ENCODE results near the gene NTF3.
A peak's percentile ranks its signal among the peaks of the same experiment; 100 is the strongest.
"Not testable (repeated sequence)": the region's sequence is repeated elsewhere in the genome, so short reads cannot be mapped to it uniquely, and the experiment has no call there.

Gene NTF3

GRCh38 chr12:5535541-5535940 lies 103.6 kb downstream of the NTF3 start:
- Histone ChIP-seq H3K4me1 (ENCODE audit: control insufficient read depth in 1 of 2, insufficient read depth in 2 of 2, low read length in 2 of 2) (peaks cover 0 to 2% of the 10 kb centered on the region in 2 experiments), H2BK5ac (ENCODE audit: low read depth, low read length, poor library complexity) (no peak overlapping the region), H3K79me2 (ENCODE audit: control insufficient read depth, insufficient read depth, low read length, poor library complexity) (no peaks in the 10 kb centered on the region), H3K23ac (ENCODE audit: low read length) (no peak overlapping the region), H4K8ac (ENCODE audit: low read depth, low read length) (no peak overlapping the region), H3K4me3 (ENCODE audit: low read depth, low read length) (no peak overlapping the region), H2AK5ac (ENCODE audit: low read length) (no peak overlapping the region), H4K12ac (ENCODE audit: low read depth, low read length) (no peak overlapping the region), H2AFZ (ENCODE audit: insufficient read depth, low read length, poor library complexity) (no peak overlapping the region), H3K4me2 (ENCODE audit: low read length) (no peak overlapping the region), H4K91ac (ENCODE audit: low read depth, low read length) (no peak overlapping the region), H3K27ac (ENCODE audit: low read depth, low read length) (no peak overlapping the region), H3K36me3 (ENCODE audit: control insufficient read depth in 1 of 2, insufficient read depth in 2 of 2, low read length in 2 of 2) (no peaks in the 10 kb centered on the region), H2BK120ac (ENCODE audit: insufficient read depth, low read length, poor library complexity) (no peak overlapping the region), H3K18ac (ENCODE audit: low read length) (no peak overlapping the region), H3K9ac (ENCODE audit: low read length) (no peak overlapping the region), H3K14ac (ENCODE audit: low read length) (no peak overlapping the region), H3K9me3 (ENCODE audit: insufficient read depth, low read depth, low read length) (no peaks in the 10 kb centered on the region), H3K79me1 (ENCODE audit: low read length) (no peaks in the 10 kb centered on the region), H3K4ac (ENCODE audit: low read depth, low read length) (no peak overlapping the region), H2BK12ac (ENCODE audit: low read length) (no peak overlapping the region), H3K27me3 (ENCODE audit: insufficient read depth, low read length) (no peaks in the 10 kb centered on the region)
- DNase-seq, result peak in 1 of 2 donors; percentile 35
- no CpG with 5 or more reads among the region's 3 CpGs for WGBS (ENCODE audit: extremely low coverage, insufficient coverage, insufficient read length)

DNA sequence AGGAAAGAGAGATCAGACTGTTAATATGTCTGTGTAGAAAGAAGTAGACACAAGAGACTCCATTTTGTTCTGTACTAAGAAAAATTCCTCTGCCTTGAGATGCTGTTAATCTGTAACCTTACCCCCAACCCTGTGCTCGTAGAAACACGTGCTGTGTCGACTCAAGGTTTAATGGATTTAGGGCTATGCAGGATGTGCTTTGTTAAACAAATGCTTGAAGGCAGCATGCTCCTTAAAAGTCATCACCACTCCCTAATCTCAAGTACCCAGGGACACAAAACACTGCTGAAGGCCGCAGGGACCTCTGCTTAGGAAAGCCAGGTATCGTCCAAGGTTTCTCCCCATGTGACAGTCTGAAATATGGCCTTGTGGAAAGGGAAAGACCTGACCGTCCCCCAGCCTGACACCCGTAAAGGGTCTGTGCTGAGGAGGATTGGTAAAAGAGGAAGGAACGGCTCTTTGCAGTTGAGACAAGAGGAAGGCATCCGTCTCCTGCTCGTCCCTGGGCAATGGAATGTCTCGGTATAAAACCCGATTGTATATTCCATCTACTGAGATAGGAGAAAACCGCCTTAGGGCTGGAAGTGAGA lies 105.2 kb downstream of the NTF3 start:
- WGBS (ENCODE audit: extremely low coverage, insufficient coverage, insufficient read length), result no CpG with 5 or more reads among the region's 13 CpGs
- not testable (repeated sequence) for H3K79me1 ChIP-seq (ENCODE audit: low read length); H3K9ac ChIP-seq (ENCODE audit: low read length); H3K36me3 ChIP-seq (ENCODE audit: control insufficient read depth in 1 of 2, insufficient read depth in 2 of 2, low read length in 2 of 2); H3K14ac ChIP-seq (ENCODE audit: low read length); H3K79me2 ChIP-seq (ENCODE audit: control insufficient read depth, insufficient read depth, low read length, poor library complexity); H3K9me3 ChIP-seq (ENCODE audit: insufficient read depth, low read depth, low read length); H3K4me1 ChIP-seq (ENCODE audit: control insufficient read depth in 1 of 2, insufficient read depth in 2 of 2, low read length in 2 of 2); H4K91ac ChIP-seq (ENCODE audit: low read depth, low read length); H3K18ac ChIP-seq (ENCODE audit: low read length); H2AFZ ChIP-seq (ENCODE audit: insufficient read depth, low read length, poor library complexity); H3K23ac ChIP-seq (ENCODE audit: low read length); H3K4me2 ChIP-seq (ENCODE audit: low read length); H3K27ac ChIP-seq (ENCODE audit: low read depth, low read length); H2BK5ac ChIP-seq (ENCODE audit: low read depth, low read length, poor library complexity); H4K8ac ChIP-seq (ENCODE audit: low read depth, low read length); H4K12ac ChIP-seq (ENCODE audit: low read depth, low read length); H3K27me3 ChIP-seq (ENCODE audit: insufficient read depth, low read length); H3K4me3 ChIP-seq (ENCODE audit: low read depth, low read length); H2BK12ac ChIP-seq (ENCODE audit: low read length); H3K4ac ChIP-seq (ENCODE audit: low read depth, low read length); H2BK120ac ChIP-seq (ENCODE audit: insufficient read depth, low read length, poor library complexity); H2AK5ac ChIP-seq (ENCODE audit: low read length)
- peak in 1 of 2 donors; percentile 13 for DNase-seq

DNA sequence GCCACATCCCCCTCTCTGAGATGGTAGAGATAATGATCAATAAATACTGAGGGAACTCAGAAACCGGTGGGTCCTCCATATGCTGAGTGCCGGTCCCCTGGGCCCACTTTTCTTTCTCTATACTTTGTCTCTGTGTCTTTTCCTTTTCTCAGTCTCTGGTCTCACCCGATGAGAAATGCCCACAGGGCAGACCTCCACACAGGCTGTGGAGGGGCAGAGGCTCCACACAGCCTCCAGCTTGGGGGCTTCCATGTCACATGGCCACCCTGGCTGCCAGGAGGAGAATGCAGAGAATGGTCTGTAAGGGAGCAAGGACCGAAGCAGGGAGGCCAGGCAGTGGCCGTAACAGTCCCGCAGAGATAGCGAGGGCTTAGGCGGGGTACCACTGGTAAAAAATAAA lies 105.9 kb downstream of the NTF3 start:
- H3K4me2 ChIP-seq (ENCODE audit: low read length), result no peak overlapping the region
- no peak overlapping the region for H2AFZ ChIP-seq (ENCODE audit: insufficient read depth, low read length, poor library complexity)
- WGBS (ENCODE audit: extremely low coverage, insufficient coverage, insufficient read length), result no CpG with 5 or more reads among the region's 8 CpGs

More for the DNA sequence above, 105.9 kb downstream of the NTF3 start:
- no peaks in the 10 kb centered on the region for H3K27me3 ChIP-seq (ENCODE audit: insufficient read depth, low read length)
- H4K91ac ChIP-seq (ENCODE audit: low read depth, low read length), result no peak overlapping the region
- H3K23ac ChIP-seq (ENCODE audit: low read length), result no peak overlapping the region
- peaks cover 0 to 2% of the 10 kb centered on the region in 2 experiments for H3K4me1 ChIP-seq (ENCODE audit: control insufficient read depth in 1 of 2, insufficient read depth in 2 of 2, low read length in 2 of 2)
- H4K12ac ChIP-seq (ENCODE audit: low read depth, low read length), result no peak overlapping the region
- no peak overlapping the region for H2BK12ac ChIP-seq (ENCODE audit: low read length)
- H3K9me3 ChIP-seq (ENCODE audit: insufficient read depth, low read depth, low read length), result no peaks in the 10 kb centered on the region
- no peak overlapping the region for H4K8ac ChIP-seq (ENCODE audit: low read depth, low read length)
- H3K14ac ChIP-seq (ENCODE audit: low read length), result no peak overlapping the region
- H3K4me3 ChIP-seq (ENCODE audit: low read depth, low read length), result peak overlapping the region; percentile 43
- H3K79me1 ChIP-seq (ENCODE audit: low read length), result no peaks in the 10 kb centered on the region
- no peak overlapping the region for H3K27ac ChIP-seq (ENCODE audit: low read depth, low read length)
- no peak overlapping the region for H2BK5ac ChIP-seq (ENCODE audit: low read depth, low read length, poor library complexity)
- H3K9ac ChIP-seq (ENCODE audit: low read length), result no peak overlapping the region
- H2BK120ac ChIP-seq (ENCODE audit: insufficient read depth, low read length, poor library complexity), result no peak overlapping the region
- no peaks in the 10 kb centered on the region for H3K79me2 ChIP-seq (ENCODE audit: control insufficient read depth, insufficient read depth, low read length, poor library complexity)
- no peak for DNase-seq
- no peaks in the 10 kb centered on the region for H3K36me3 ChIP-seq (ENCODE audit: control insufficient read depth in 1 of 2, insufficient read depth in 2 of 2, low read length in 2 of 2)
- H3K4ac ChIP-seq (ENCODE audit: low read depth, low read length), result no peak overlapping the region
- no peak overlapping the region for H2AK5ac ChIP-seq (ENCODE audit: low read length)
- no peak overlapping the region for H3K18ac ChIP-seq (ENCODE audit: low read length)

Data from trophoblast cell (in vitro differentiated cells and primary cell).